GM19193 (cell line): ENCODE results near the gene BCAS4.

Experiments
- POLR2A ChIP-seq: IDR thresholded peaks from 4 replicates; pipeline ENCODE4 v1.6.1; 2011; ENCODE audit not compliant: insufficient read depth, insufficient read length; ENCODE audit errors: extremely low read depth

The BCAS4 gene

GRCh38 chr20:50921803-50922501, 127.1 kb downstream of the BCAS4 start:
- TF ChIP-seq POLR2A = no peak

DNA sequence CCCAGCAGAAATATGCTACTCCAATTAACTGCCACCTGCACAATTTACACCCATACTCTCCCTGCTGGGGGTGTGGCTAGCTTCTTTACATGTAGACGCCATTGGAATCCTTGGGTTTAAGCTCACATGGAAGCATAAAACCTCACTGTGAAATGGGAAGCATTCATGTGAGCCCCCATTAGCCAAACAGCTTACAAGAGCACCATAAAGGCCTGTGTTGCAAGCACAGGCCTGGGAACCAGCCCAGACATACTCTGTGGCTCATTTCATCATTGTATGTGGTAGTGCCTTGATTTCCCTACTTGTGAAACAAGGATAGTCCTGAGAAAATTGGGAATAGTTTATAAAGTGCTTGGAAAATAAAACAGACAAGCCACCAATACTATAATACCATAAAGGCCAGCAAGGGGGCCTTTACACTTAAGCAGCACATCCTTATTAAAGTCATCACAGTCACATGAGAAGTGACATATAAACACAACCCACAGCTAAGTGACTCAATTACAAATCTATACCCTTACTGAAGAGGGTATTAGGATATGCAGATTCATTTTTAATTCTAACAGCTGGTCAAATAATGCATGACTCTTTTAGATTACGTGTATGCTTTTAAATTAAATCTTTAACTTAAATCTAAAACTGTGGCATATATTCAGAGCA, 129.5 kb downstream of the BCAS4 start:
- TF ChIP-seq POLR2A = no peak

DNA sequence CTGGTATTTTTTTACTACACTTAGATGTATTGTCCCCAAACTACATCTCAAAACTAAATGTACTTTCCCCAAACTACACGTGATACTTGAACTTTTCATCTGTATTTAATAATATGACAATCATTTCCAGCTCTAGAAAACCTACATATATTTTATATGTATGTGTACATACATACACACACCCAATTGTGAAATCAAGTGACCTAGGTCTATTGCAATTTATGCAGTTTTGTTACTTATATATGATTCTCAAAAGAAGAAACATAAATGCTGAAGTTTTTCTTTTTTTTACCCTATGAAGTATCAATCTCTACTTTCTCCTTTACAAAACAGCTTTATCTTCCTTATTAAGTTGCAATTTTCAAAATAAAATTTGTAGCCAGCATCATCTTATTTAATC, 131.7 kb downstream of the BCAS4 start:
- no peak for TF ChIP-seq POLR2A
